Caco-2 (cell line): ENCODE measurements around the gene RAD9B. TPM values are rescaled to one million over a fixed set of nuclear protein-coding genes. Genes with fewer than 3 reads are reported as not detected.
A peak's percentile ranks its signal among the peaks of the same experiment; 100 is the strongest.

ENCODE experiments used
- BruUV-seq: library from RNA; stranded (reverse); fragments of 400-500 nt; replicated peaks from 2 replicates; lab custom pipeline; 2021; lab: Mats Ljungman, UMichigan
- CTCF ChIA-PET: fragments of 300-600 bp; sonication (Branson Sonifier 250); formaldehyde crosslinking; loops from one replicate; lab custom pipeline; 2022; ENCODE audit warnings: antibody characterized with exemption; lab: Charles Lee
- POLR2A ChIA-PET: fragments of 300-600 bp; sonication (Branson Sonifier 250); formaldehyde crosslinking; loops from one replicate; lab custom pipeline; 2022; ENCODE audit warnings: antibody characterized with exemption; lab: Charles Lee
- DNase-seq, 2 experiments: peaks; one replicate each; pipeline versions ENCODE4 v3.0.0 to v3.0.0-alpha.2; 2020 to 2022
- H3K27me3 ChIP-seq: replicated peaks from 2 replicates; pipeline ENCODE4 v1.6.0; 2011; ENCODE audit warnings: low read length; ENCODE audit not compliant: control insufficient read depth, insufficient read depth
- H3K36me3 ChIP-seq: 2 replicates; pipeline ENCODE4 v1.5.1; 2011; ENCODE audit warnings: low read length; ENCODE audit not compliant: control insufficient read depth, insufficient read depth
- H3K4me1 ChIP-seq: fragments of 250-450 bp; sonication (Bioruptor Pico); 2 replicates; pipeline ENCODE4 v1.5.1; 2020; ENCODE audit warnings: mild to moderate bottlenecking
- H3K4me3 ChIP-seq: 2 replicates; pipeline ENCODE4 v1.5.1; 2011; ENCODE audit warnings: low read depth, mild to moderate bottlenecking, control low read depth, low read length
- H3K9me3 ChIP-seq: fragments of 250-450 bp; sonication (Bioruptor Pico); 2 replicates; pipeline ENCODE4 v1.5.1; 2020; ENCODE audit warnings: mild to moderate bottlenecking, moderate library complexity
- H3K27ac Mint-ChIP-seq: one replicate; pipeline ENCODE4 v1.8.0; 2022; ENCODE audit warnings: mixed read lengths; ENCODE audit not compliant: unreplicated experiment
- H3K27me3 Mint-ChIP-seq: one replicate; pipeline ENCODE4 v1.8.0; 2022; ENCODE audit warnings: mixed read lengths; ENCODE audit not compliant: insufficient read depth, unreplicated experiment
- H3K36me3 Mint-ChIP-seq: one replicate; pipeline ENCODE4 v1.8.0; 2022; ENCODE audit warnings: mild to moderate bottlenecking, mixed read lengths; ENCODE audit not compliant: insufficient read depth, unreplicated experiment
- H3K4me1 Mint-ChIP-seq: one replicate; pipeline ENCODE4 v1.8.0; 2022; ENCODE audit warnings: low read depth, mixed read lengths; ENCODE audit not compliant: unreplicated experiment
- H3K4me3 Mint-ChIP-seq: one replicate; pipeline ENCODE4 v1.8.0; 2022; ENCODE audit warnings: mild to moderate bottlenecking, moderate library complexity, mixed read lengths; ENCODE audit not compliant: unreplicated experiment
- H3K9me3 Mint-ChIP-seq: one replicate; pipeline ENCODE4 v1.8.0; 2022; ENCODE audit warnings: mixed read lengths; ENCODE audit not compliant: unreplicated experiment
- intact Hi-C: fragments of 100-400 bp; cut with micrococcal nuclease; formaldehyde crosslinking; loops from one replicate; pipeline ENCODE4 v1.10.0; 2022; ENCODE audit not compliant: unreplicated experiment
- total RNA-seq: library from RNA; stranded (reverse); gene quantifications from 2 replicates; pipeline ENCODE4 v1.2.3, GENCODE V29; 2022
- TF ChIP-seq, protein P1 (sequence below), 2 experiments: fragments of 200-600 bp in 1 of 2; IDR thresholded peaks; 1 replicate in 1 of 2; 2 replicates in 1 of 2; pipeline versions ENCODE4 v1.5.1 to v1.8.0; 2011 to 2022; ENCODE audit warnings: antibody characterized with exemption in 1 of 2, control low read depth in 1 of 2, inconsistent platforms in 1 of 2, low read depth in 1 of 2, low read length in 1 of 2, mild to moderate bottlenecking in 1 of 2, moderate library complexity in 1 of 2; ENCODE audit not compliant: insufficient read depth in 1 of 2, severe bottlenecking in 1 of 2, unreplicated experiment in 1 of 2

Gene RAD9B
- total RNA-seq, 1 experiment from 2014 or later, result 3.8 TPM

GRCh38 chr12:110532644-110533043 is 30.5 kb downstream of the RAD9B start:
- no TSS peak for BruUV-seq
- Mint-ChIP-seq H3K27me3 (no peaks in the 10 kb centered on the region), H3K36me3 (peaks cover 37% of the 10 kb centered on the region), H3K4me1 (no peaks in the 10 kb centered on the region), H3K27ac (no peak overlapping the region), H3K9me3 (no peaks in the 10 kb centered on the region), H3K4me3 (no peak overlapping the region)
- POLR2A ChIA-PET, result no interaction called here
- TF ChIP-seq, protein P1, sequence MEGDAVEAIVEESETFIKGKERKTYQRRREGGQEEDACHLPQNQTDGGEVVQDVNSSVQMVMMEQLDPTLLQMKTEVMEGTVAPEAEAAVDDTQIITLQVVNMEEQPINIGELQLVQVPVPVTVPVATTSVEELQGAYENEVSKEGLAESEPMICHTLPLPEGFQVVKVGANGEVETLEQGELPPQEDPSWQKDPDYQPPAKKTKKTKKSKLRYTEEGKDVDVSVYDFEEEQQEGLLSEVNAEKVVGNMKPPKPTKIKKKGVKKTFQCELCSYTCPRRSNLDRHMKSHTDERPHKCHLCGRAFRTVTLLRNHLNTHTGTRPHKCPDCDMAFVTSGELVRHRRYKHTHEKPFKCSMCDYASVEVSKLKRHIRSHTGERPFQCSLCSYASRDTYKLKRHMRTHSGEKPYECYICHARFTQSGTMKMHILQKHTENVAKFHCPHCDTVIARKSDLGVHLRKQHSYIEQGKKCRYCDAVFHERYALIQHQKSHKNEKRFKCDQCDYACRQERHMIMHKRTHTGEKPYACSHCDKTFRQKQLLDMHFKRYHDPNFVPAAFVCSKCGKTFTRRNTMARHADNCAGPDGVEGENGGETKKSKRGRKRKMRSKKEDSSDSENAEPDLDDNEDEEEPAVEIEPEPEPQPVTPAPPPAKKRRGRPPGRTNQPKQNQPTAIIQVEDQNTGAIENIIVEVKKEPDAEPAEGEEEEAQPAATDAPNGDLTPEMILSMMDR (IDR thresholded peaks at IDR 0.05; ENCODE audit: insufficient read depth in 1 of 2, low read depth in 1 of 2, low read length in 1 of 2, severe bottlenecking in 1 of 2, unreplicated experiment in 1 of 2), result no peak
- CTCF ChIA-PET, result no interaction called here
- intact Hi-C loops, result no loop called here
- H3K27me3 ChIP-seq, result no peaks in the 10 kb centered on the region
- H3K36me3 ChIP-seq, result no peaks in the 10 kb centered on the region
- H3K4me1 ChIP-seq, result peaks cover 11% of the 10 kb centered on the region
- no peaks in the 10 kb centered on the region for H3K9me3 ChIP-seq
- no peak for DNase-seq
- H3K4me3 ChIP-seq, result no peak overlapping the region

- Mint-ChIP-seq H3K4me1 (no peaks in the 10 kb centered on the region), H3K36me3 (peaks cover 38% of the 10 kb centered on the region), H3K9me3 (no peaks in the 10 kb centered on the region), H3K27ac (peak overlapping the region; percentile 20), H3K4me3 (peak overlapping the region; percentile 46), H3K27me3 (no peaks in the 10 kb centered on the region)
- no peak overlapping the region for H3K4me3 ChIP-seq
- BruUV-seq, result no TSS peak
- TF ChIP-seq, protein P1 (IDR thresholded peaks at IDR 0.05; ENCODE audit: insufficient read depth in 1 of 2, low read depth in 1 of 2, low read length in 1 of 2, severe bottlenecking in 1 of 2, unreplicated experiment in 1 of 2), result no peak
- no peaks in the 10 kb centered on the region for H3K27me3 ChIP-seq
- H3K9me3 ChIP-seq, result no peaks in the 10 kb centered on the region
- POLR2A ChIA-PET, result interaction anchor here (1.0 kb wide), 1 partner anchor 31 kb away, joined by 3 read pairs; the partner anchor contains the start of gene RAD9B
- CTCF ChIA-PET, result interaction anchor here (0.7 to 1.9 kb wide), 2 partner anchors 68 to 83 kb away, joined by 4 to 7 read pairs; partner anchors contain the start of gene ARPC3
- peaks cover 11% of the 10 kb centered on the region for H3K4me1 ChIP-seq
- peak in 1 of 2 experiments; percentile 47 for DNase-seq
- no peaks in the 10 kb centered on the region for H3K36me3 ChIP-seq
- intact Hi-C loops, result no loop called here
These were observed 31.5 kb downstream of the RAD9B start for GRCh38 chr12:110533607-110534006.

GRCh38 chr12:110534811-110535210 is 32.7 kb downstream of the RAD9B start:
- no peak for DNase-seq
- intact Hi-C loops, result no loop called here
- peaks cover 41% of the 10 kb centered on the region for H3K36me3 Mint-ChIP-seq
- H3K9me3 ChIP-seq, result no peaks in the 10 kb centered on the region
- peaks cover 11% of the 10 kb centered on the region for H3K4me1 ChIP-seq
- POLR2A ChIA-PET, result no interaction called here
- no TSS peak for BruUV-seq
- no peaks in the 10 kb centered on the region for H3K27me3 ChIP-seq
- H3K9me3 Mint-ChIP-seq, result no peaks in the 10 kb centered on the region
- H3K27me3 Mint-ChIP-seq, result no peaks in the 10 kb centered on the region
- no peaks in the 10 kb centered on the region for H3K36me3 ChIP-seq
- no peaks in the 10 kb centered on the region for H3K4me1 Mint-ChIP-seq
- TF ChIP-seq, protein P1 (IDR thresholded peaks at IDR 0.05; ENCODE audit: insufficient read depth in 1 of 2, low read depth in 1 of 2, low read length in 1 of 2, severe bottlenecking in 1 of 2, unreplicated experiment in 1 of 2), result no peak
- CTCF ChIA-PET, result interaction anchor here (1.9 kb wide), 1 partner anchor 84 kb away, joined by 7 read pairs; the partner anchor contains the start of gene ARPC3
- no peak overlapping the region for H3K4me3 ChIP-seq
- no peak overlapping the region for H3K27ac Mint-ChIP-seq
- no peak overlapping the region for H3K4me3 Mint-ChIP-seq
